NOMO-1 treated with DMSO at 0.1 percent for 48 hours (cell line): ENCODE results near the gene SMIM26.
A peak's percentile ranks its signal among the peaks of the same experiment; 100 is the strongest.
"Not testable (repeated sequence)": the region's sequence is repeated elsewhere in the genome, so short reads cannot be mapped to it uniquely, and the experiment has no call there.

Experiments used
- DNase-seq: peaks from one replicate; lab custom pipeline; 2025; ENCODE audit not compliant: unreplicated experiment; lab: John Stamatoyannopoulos, UW

The SMIM26 gene

GRCh38 chr20:18566892-18567738 is at the start of gene SMIM26:
SMIM26 (plus strand) TSS chr20:18567432; CDS start chr20:18567479, 47 bp downstream.
- DNase-seq: peak; percentile 86

- not testable (repeated sequence) for DNase-seq
These were observed 45.2 kb upstream of the SMIM26 start for GRCh38 chr20:18522066-18522465.

GRCh38 chr20:18523066-18523465 is 44.2 kb upstream of the SMIM26 start:
- DNase-seq: no peak

GRCh38 chr20:18524646-18525045 is 42.6 kb upstream of the SMIM26 start:
- no peak for DNase-seq

- not testable (repeated sequence) for DNase-seq
These were observed 40.5 kb upstream of the SMIM26 start for GRCh38 chr20:18526761-18527160.

- DNase-seq: no peak
These were observed 39.9 kb upstream of the SMIM26 start for GRCh38 chr20:18527339-18527738.

GRCh38 chr20:18527836-18528235 is 39.4 kb upstream of the SMIM26 start:
- no peak for DNase-seq

- no peak for DNase-seq
These were observed 38.2 kb upstream of the SMIM26 start for GRCh38 chr20:18529041-18529440.

- no peak for DNase-seq
These were observed 34.6 kb upstream of the SMIM26 start for GRCh38 chr20:18532626-18533025.

- DNase-seq: no peak
These were observed 33.7 kb upstream of the SMIM26 start for GRCh38 chr20:18533491-18533890.

- no peak for DNase-seq
These were observed 33.1 kb upstream of the SMIM26 start for GRCh38 chr20:18533978-18534644.

GRCh38 chr20:18537651-18538050 is 29.6 kb upstream of the SMIM26 start:
- DNase-seq: no peak

GRCh38 chr20:18541741-18542140 is 25.5 kb upstream of the SMIM26 start:
- no peak for DNase-seq

GRCh38 chr20:18543216-18543615 is 24.0 kb upstream of the SMIM26 start:
- DNase-seq: no peak

- DNase-seq: no peak
These were observed 23.3 kb upstream of the SMIM26 start for GRCh38 chr20:18543932-18544331.

- no peak for DNase-seq
These were observed 21.7 kb upstream of the SMIM26 start for GRCh38 chr20:18545566-18545965.

GRCh38 chr20:18548465-18548864 is 18.8 kb upstream of the SMIM26 start:
- DNase-seq: no peak

GRCh38 chr20:18553746-18554145 is 13.5 kb upstream of the SMIM26 start:
- DNase-seq: no peak

GRCh38 chr20:18567739-18568091 is 483 bp downstream of the SMIM26 start:
- no peak for DNase-seq

GRCh38 chr20:18571009-18571408 is 3.8 kb downstream of the SMIM26 start:
- no peak for DNase-seq

GRCh38 chr20:18571578-18571977 is 4.3 kb downstream of the SMIM26 start:
- peak; percentile 90 for DNase-seq

- no peak for DNase-seq
These were observed 10.7 kb downstream of the SMIM26 start for GRCh38 chr20:18577942-18578341.
